HepG2 (cell line): ENCODE measurements around the gene MAPRE3. TPM values are rescaled to one million over a fixed set of nuclear protein-coding genes. Genes with fewer than 3 reads are reported as not detected.

ENCODE experiments used
- HHEX ChIP-seq: IDR thresholded peaks from 2 replicates; pipeline ENCODE4 v1.6.1; 2016; ENCODE audit warnings: control low read depth
- MTF2 ChIP-seq: sonication (generic); formaldehyde crosslinking; IDR thresholded peaks from 2 replicates; pipeline ENCODE4 v1.5.0; 2020; ENCODE audit warnings: missing genetic modification reagents, borderline replicate concordance
- NCOR1 ChIP-seq: fragments of 200-600 bp; sonication (generic); IDR thresholded peaks from 2 replicates; pipeline ENCODE4 v1.7.0; 2017; ENCODE audit warnings: antibody characterized with exemption, low read length, borderline replicate concordance
- RAD21 ChIP-seq: fragments of 450-650 bp; formaldehyde crosslinking; IDR thresholded peaks from 2 replicates; pipeline ENCODE4 v1.5.0; 2020; ENCODE audit warnings: mild to moderate bottlenecking
- SP140L ChIP-seq: sonication (generic); formaldehyde crosslinking; IDR thresholded peaks from 2 replicates; pipeline ENCODE4 v1.4.0; 2020; ENCODE audit warnings: missing genetic modification reagents, borderline replicate concordance
- SRF ChIP-seq: IDR thresholded peaks from 2 replicates; pipeline ENCODE4 v1.6.1; 2011; ENCODE audit warnings: mild to moderate bottlenecking, low read depth, low read length, moderate library complexity
- ZMYM4 ChIP-seq: sonication (generic); formaldehyde crosslinking; IDR thresholded peaks from 2 replicates; pipeline ENCODE4 v1.8.1; 2023; ENCODE audit warnings: mild to moderate bottlenecking, missing genetic modification reagents
- ZNF224 ChIP-seq: sonication (generic); formaldehyde crosslinking; IDR thresholded peaks from 2 replicates; pipeline ENCODE4 v1.5.0; 2020; ENCODE audit warnings: mild to moderate bottlenecking, missing genetic modification reagents
- ZNF782 ChIP-seq: sonication (generic); formaldehyde crosslinking; IDR thresholded peaks from 2 replicates; pipeline ENCODE4 v1.4.0; 2020; ENCODE audit warnings: missing genetic modification reagents, mild to moderate bottlenecking, borderline replicate concordance
- polyA plus RNA-seq, 8 experiments: library from polyadenylated mRNA; depleted of rRNA in 3 of 8; stranded (reverse) in 7 of 8; unstranded in 1 of 8; fragments of >200 nt; fragmentation: Illumina TruSeq in 4 of 8; extraction: Trizol in 4 of 8; gene quantifications; 2 replicates each; pipeline versions ENCODE4 v1.2.1 to v1.2.3, GENCODE V29; 2011 to 2016; ENCODE audit warnings: low read depth in 4 of 8, missing spikeins in 1 of 8, mixed read lengths in 1 of 8; ENCODE audit not compliant: insufficient read depth in 1 of 8
- total RNA-seq, 5 experiments: library from RNA; depleted of rRNA; stranded (reverse); fragments of >200 nt; fragmentation: Illumina TruSeq; extraction: Trizol; gene quantifications; 2 replicates each; pipeline ENCODE4 v1.2.3, GENCODE V29; 2016; ENCODE audit warnings: low read depth in 1 of 5
- TF ChIP-seq, protein P1 (sequence below): sonication (generic); formaldehyde crosslinking; conservative IDR thresholded peaks from 2 replicates; pipeline ENCODE4 v1.8.0; 2022; ENCODE audit warnings: missing genetic modification reagents
- TF ChIP-seq, protein P2 (sequence below): sonication (generic); formaldehyde crosslinking; IDR thresholded peaks from 2 replicates; pipeline ENCODE4 v1.8.0; 2022; ENCODE audit warnings: missing genetic modification reagents, low read depth, mild to moderate bottlenecking, borderline replicate concordance
- TF ChIP-seq, protein P3 (sequence below): sonication (generic); formaldehyde crosslinking; IDR thresholded peaks from 2 replicates; pipeline ENCODE4 v1.5.1; 2020; ENCODE audit warnings: missing genetic modification reagents, mild to moderate bottlenecking, borderline replicate concordance
- TF ChIP-seq, protein P4 (sequence below): sonication (generic); formaldehyde crosslinking; IDR thresholded peaks from 2 replicates; pipeline ENCODE4 v1.4.0; 2020; ENCODE audit warnings: mild to moderate bottlenecking, missing genetic modification reagents
- TF ChIP-seq, protein P5 (sequence below): IDR thresholded peaks from 2 replicates; pipeline ENCODE4 v1.4.0; 2020; ENCODE audit warnings: mild to moderate bottlenecking, missing genetic modification reagents
- TF ChIP-seq, protein P6 (sequence below): sonication (generic); formaldehyde crosslinking; IDR thresholded peaks from 2 replicates; pipeline ENCODE4 v1.8.0; 2023; ENCODE audit warnings: mild to moderate bottlenecking, missing genetic modification reagents
- TF ChIP-seq, protein P7 (sequence below): sonication (generic); formaldehyde crosslinking; IDR thresholded peaks from 2 replicates; pipeline ENCODE4 v1.4.0; 2020; ENCODE audit warnings: missing genetic modification reagents

Gene MAPRE3
- total and polyA plus RNA-seq, 2 of the 13 experiments (the other 11 are each of a cell fraction or from before 2014, with no cell fraction given): 0.31 to 0.91 TPM

DNA sequence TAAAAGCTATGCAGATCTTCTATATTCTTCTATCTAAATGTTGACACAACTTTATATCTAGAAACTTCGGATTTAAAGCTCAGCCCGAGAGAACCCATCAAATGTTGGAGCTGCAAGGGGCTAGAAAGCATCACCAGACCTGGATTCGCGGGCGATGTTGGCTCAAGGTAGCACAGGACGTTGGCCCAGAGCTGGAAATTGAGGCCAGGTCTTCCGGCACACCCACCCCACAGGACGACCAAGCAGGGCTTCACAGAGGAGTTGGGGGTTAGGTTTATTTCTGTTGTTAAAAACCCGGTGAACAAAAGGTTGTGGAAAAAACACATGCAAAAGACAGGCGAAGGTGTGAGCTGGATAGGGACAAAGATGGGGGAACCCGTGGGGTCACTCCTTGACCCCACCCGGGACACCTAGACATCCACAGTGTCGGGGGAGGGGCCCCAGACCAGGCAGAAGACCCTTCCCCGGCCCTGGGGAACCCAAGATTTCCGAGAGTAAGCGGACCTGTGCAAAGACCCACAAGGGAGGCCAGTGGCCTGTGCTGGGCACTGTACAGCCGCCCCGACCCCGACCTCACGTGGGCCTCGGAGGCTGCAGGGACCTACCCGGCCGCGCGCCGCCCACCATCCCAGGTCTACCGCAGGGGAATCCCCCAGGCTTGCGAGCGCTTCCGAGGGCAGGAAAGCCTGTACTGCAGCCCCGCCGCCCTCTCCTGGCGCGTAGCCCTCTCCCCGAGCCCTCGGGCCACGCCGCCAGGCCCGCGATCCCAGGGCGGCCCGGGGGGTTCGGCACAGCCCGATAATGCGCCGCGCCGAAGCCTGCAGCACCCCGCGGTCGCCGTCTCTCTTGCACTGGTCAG is 79.2 kb downstream of the MAPRE3 start (continued):
- TF ChIP-seq, protein P1, sequence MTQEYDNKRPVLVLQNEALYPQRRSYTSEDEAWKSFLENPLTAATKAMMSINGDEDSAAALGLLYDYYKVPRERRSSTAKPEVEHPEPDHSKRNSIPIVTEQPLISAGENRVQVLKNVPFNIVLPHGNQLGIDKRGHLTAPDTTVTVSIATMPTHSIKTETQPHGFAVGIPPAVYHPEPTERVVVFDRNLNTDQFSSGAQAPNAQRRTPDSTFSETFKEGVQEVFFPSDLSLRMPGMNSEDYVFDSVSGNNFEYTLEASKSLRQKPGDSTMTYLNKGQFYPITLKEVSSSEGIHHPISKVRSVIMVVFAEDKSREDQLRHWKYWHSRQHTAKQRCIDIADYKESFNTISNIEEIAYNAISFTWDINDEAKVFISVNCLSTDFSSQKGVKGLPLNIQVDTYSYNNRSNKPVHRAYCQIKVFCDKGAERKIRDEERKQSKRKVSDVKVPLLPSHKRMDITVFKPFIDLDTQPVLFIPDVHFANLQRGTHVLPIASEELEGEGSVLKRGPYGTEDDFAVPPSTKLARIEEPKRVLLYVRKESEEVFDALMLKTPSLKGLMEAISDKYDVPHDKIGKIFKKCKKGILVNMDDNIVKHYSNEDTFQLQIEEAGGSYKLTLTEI (CRISPR knock-in tag): no peak
- TF ChIP-seq, protein P2, sequence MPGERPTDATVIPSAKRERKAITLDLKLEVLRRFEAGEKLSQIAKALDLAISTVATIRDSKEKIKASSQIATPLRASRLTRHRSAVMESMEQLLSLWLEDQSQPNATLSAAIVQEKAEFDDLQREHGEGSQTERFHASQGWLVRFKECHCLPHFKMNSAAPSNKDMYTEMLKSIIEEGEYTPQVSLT: no peak
- TF ChIP-seq NCOR1 (no peak), ZMYM4 (CRISPR knock-in tag) (no peak), MTF2 (CRISPR knock-in tag) (no peak), RAD21 (CRISPR knock-in tag) (peak; percentile 62), HHEX (CRISPR knock-in tag) (no peak), SP140L (CRISPR knock-in tag) (no peak), SRF (no peak), ZNF224 (CRISPR knock-in tag) (no peak), ZNF782 (CRISPR knock-in tag) (peak; percentile 52; the same call in 1 of the 2 replicates)
- TF ChIP-seq, protein P3, sequence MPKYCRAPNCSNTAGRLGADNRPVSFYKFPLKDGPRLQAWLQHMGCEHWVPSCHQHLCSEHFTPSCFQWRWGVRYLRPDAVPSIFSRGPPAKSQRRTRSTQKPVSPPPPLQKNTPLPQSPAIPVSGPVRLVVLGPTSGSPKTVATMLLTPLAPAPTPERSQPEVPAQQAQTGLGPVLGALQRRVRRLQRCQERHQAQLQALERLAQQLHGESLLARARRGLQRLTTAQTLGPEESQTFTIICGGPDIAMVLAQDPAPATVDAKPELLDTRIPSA (CRISPR knock-in tag): 0 out of 2 replicates have a peak, but pooled peaks have one; percentile 7
- TF ChIP-seq, protein P4, sequence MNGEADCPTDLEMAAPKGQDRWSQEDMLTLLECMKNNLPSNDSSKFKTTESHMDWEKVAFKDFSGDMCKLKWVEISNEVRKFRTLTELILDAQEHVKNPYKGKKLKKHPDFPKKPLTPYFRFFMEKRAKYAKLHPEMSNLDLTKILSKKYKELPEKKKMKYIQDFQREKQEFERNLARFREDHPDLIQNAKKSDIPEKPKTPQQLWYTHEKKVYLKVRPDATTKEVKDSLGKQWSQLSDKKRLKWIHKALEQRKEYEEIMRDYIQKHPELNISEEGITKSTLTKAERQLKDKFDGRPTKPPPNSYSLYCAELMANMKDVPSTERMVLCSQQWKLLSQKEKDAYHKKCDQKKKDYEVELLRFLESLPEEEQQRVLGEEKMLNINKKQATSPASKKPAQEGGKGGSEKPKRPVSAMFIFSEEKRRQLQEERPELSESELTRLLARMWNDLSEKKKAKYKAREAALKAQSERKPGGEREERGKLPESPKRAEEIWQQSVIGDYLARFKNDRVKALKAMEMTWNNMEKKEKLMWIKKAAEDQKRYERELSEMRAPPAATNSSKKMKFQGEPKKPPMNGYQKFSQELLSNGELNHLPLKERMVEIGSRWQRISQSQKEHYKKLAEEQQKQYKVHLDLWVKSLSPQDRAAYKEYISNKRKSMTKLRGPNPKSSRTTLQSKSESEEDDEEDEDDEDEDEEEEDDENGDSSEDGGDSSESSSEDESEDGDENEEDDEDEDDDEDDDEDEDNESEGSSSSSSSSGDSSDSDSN (CRISPR knock-in tag): no peak
- TF ChIP-seq, protein P5, sequence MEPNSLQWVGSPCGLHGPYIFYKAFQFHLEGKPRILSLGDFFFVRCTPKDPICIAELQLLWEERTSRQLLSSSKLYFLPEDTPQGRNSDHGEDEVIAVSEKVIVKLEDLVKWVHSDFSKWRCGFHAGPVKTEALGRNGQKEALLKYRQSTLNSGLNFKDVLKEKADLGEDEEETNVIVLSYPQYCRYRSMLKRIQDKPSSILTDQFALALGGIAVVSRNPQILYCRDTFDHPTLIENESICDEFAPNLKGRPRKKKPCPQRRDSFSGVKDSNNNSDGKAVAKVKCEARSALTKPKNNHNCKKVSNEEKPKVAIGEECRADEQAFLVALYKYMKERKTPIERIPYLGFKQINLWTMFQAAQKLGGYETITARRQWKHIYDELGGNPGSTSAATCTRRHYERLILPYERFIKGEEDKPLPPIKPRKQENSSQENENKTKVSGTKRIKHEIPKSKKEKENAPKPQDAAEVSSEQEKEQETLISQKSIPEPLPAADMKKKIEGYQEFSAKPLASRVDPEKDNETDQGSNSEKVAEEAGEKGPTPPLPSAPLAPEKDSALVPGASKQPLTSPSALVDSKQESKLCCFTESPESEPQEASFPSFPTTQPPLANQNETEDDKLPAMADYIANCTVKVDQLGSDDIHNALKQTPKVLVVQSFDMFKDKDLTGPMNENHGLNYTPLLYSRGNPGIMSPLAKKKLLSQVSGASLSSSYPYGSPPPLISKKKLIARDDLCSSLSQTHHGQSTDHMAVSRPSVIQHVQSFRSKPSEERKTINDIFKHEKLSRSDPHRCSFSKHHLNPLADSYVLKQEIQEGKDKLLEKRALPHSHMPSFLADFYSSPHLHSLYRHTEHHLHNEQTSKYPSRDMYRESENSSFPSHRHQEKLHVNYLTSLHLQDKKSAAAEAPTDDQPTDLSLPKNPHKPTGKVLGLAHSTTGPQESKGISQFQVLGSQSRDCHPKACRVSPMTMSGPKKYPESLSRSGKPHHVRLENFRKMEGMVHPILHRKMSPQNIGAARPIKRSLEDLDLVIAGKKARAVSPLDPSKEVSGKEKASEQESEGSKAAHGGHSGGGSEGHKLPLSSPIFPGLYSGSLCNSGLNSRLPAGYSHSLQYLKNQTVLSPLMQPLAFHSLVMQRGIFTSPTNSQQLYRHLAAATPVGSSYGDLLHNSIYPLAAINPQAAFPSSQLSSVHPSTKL (CRISPR knock-in tag): no peak
- TF ChIP-seq, protein P6, sequence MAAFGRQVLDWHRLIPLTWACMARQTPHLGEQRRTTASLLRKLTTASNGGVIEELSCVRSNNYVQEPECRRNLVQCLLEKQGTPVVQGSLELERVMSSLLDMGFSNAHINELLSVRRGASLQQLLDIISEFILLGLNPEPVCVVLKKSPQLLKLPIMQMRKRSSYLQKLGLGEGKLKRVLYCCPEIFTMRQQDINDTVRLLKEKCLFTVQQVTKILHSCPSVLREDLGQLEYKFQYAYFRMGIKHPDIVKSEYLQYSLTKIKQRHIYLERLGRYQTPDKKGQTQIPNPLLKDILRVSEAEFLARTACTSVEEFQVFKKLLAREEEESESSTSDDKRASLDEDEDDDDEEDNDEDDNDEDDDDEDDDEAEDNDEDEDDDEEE: peak; percentile 73; the same call in 1 of the 2 replicates
- TF ChIP-seq, protein P7, sequence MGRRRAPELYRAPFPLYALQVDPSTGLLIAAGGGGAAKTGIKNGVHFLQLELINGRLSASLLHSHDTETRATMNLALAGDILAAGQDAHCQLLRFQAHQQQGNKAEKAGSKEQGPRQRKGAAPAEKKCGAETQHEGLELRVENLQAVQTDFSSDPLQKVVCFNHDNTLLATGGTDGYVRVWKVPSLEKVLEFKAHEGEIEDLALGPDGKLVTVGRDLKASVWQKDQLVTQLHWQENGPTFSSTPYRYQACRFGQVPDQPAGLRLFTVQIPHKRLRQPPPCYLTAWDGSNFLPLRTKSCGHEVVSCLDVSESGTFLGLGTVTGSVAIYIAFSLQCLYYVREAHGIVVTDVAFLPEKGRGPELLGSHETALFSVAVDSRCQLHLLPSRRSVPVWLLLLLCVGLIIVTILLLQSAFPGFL (CRISPR knock-in tag): no peak
